GM13976 (cell line): Measurements from ENCODE around the gene SLC12A2.

ENCODE experiments used
- DNase-seq: peaks from one replicate; pipeline ENCODE4 v3.0.0; 2012; ENCODE audit warnings: low spot score
- in situ Hi-C: fragments of 300-500 bp; cut with MboI; formaldehyde crosslinking; loops from one replicate; pipeline ENCODE4 v1.12.0; 2022; ENCODE audit warnings: low sequenced_read_pairs, mixed read lengths, inconsistent platforms; ENCODE audit not compliant: unreplicated experiment
- TF ChIP-seq, protein P1 (sequence below): IDR thresholded peaks from 2 replicates; pipeline ENCODE4 v1.5.1; 2012; ENCODE audit warnings: borderline replicate concordance, mild to moderate bottlenecking; ENCODE audit not compliant: insufficient read depth; ENCODE audit errors: extremely low read depth, missing control alignments, control extremely low read depth

Gene SLC12A2

DNA sequence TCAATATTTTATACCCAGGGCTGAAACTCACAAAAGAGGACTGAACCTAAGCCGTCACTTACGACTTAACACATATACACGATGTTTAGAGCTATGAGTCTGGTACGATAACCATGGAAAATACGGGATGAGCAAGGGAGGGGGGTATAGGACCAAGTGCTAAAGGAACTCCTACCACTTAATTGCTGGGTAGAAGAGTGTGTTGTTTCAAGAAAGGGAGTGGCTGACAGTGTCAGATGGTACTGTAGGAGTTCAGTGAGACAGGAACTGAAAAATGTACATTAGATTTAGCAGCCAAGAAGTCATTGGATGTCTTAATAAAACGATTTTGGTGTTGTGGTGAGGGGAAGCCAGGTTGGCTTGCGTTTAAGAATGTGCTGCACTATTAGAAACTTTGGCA lies 21.6 kb downstream of the SLC12A2 start:
- in situ Hi-C loops = no loop called here
- TF ChIP-seq, protein P1, sequence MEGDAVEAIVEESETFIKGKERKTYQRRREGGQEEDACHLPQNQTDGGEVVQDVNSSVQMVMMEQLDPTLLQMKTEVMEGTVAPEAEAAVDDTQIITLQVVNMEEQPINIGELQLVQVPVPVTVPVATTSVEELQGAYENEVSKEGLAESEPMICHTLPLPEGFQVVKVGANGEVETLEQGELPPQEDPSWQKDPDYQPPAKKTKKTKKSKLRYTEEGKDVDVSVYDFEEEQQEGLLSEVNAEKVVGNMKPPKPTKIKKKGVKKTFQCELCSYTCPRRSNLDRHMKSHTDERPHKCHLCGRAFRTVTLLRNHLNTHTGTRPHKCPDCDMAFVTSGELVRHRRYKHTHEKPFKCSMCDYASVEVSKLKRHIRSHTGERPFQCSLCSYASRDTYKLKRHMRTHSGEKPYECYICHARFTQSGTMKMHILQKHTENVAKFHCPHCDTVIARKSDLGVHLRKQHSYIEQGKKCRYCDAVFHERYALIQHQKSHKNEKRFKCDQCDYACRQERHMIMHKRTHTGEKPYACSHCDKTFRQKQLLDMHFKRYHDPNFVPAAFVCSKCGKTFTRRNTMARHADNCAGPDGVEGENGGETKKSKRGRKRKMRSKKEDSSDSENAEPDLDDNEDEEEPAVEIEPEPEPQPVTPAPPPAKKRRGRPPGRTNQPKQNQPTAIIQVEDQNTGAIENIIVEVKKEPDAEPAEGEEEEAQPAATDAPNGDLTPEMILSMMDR = no peak
- DNase-seq = no peak

DNA sequence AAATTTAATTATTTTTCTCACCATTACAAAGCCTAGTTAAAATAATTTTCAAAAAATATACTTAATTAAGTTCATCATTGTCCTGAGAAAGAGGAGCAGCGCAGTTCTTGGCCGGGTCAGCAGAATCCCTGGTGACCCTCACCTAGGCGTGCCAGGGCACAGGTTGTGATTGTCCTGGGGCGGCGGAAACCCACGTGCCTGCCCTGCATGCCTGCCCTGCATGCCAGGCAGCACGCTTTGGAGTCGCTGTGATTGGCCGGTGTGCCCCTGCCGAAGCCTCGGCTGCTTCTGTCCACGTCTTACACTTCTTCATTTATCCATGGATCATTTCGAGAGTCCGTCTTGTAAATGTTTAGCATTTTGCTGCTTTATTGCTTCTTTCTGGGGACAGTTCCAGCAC lies 25.6 kb downstream of the SLC12A2 start:
- in situ Hi-C loops = no loop called here
- TF ChIP-seq, protein P1 = no peak
- no peak for DNase-seq

DNA sequence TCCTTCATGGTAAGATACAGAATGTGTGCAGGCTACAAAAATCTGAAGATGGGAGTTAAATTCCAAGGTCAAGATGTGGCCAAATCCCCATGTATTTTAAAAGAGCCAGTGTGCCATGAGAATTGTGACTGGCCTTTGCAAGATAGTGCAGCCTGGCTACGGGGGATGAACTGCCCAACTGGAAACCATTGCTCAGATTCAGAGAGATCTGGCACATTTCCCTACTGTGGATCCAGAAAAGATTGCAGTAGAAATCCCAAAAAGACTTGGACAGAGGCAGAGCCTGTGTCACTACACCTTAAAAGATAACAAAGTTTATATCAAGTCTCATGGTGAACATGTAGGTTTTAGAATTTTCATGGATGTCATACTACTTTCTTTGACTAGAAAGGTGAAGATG lies 26.2 kb downstream of the SLC12A2 start:
- in situ Hi-C loops = no loop called here
- DNase-seq = no peak
- TF ChIP-seq, protein P1 = peak; percentile 2

DNA sequence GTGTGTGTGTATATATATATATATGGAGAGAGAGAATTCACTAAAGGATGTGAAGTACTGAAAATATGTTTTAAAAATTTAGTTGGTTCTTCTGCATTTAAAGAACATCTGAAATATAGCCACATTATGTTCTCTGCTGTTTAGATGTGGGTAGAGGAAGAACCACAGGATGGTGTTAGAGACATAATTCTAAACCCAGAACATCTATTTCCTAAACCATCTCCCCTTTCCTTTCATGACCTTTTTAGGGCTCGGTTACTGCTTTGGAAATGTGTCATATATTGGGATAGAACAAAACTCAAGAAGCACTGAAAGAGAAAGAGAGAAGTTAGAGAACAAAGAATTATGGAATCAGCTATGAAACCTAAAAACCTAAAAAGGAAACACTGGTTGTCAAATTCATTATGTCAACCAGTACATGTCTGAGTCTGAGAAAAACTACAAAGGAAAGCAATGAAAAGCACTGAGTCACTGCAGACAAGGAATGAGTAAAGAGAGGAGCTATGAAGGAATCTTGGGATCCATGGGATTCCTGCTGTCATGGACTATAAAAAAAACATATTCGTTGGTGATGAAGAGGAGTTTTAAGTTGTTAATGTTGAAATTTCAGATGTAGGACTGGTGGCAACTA lies 28.4 kb downstream of the SLC12A2 start:
- TF ChIP-seq, protein P1 = no peak
- in situ Hi-C loops = no loop called here

DNA sequence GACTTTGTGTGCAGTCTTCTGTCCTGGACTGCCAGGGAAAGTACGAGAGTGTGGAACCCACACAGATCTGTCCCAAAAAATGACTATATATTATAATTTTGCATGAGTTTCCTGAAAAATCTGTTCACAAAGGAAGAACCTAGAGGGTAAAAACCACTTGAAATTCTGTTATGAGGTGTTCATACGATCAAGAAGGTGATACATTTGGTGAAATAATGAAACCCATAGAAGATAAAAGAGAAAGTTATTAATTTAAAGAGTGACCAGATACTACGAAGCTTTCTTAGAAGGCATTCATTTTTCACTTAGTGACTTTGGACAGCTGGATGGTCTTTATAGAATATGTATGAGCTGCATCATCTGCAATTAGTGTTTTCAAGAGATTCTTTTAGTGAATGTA lies 32.9 kb downstream of the SLC12A2 start:
- no peak for DNase-seq
- in situ Hi-C loops = no loop called here
- TF ChIP-seq, protein P1 = no peak

More for the DNA sequence above, 28.4 kb downstream of the SLC12A2 start:
- peak; percentile 18 for DNase-seq

DNA sequence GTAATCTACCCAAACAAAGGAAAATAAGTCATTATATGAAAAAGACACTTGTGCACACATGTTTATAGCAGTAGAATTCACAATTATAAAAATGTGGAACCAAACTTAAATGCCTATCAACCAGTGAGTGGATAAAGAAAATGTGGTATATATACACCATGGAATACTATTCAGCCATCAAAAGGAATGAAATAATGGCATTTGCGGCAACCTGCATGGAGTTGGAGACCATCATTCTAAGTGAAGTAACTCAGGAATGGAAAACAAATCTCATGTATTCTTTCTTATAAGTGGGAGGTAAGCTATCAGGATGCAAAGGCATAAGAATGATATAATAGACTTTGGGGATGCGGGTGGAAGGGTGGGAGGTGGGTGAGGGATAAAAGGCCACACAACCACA lies 34.6 kb downstream of the SLC12A2 start:
- TF ChIP-seq, protein P1 = no peak
- in situ Hi-C loops = no loop called here
- DNase-seq = no peak
